ENCODE data around the gene C17orf113.

DNA sequence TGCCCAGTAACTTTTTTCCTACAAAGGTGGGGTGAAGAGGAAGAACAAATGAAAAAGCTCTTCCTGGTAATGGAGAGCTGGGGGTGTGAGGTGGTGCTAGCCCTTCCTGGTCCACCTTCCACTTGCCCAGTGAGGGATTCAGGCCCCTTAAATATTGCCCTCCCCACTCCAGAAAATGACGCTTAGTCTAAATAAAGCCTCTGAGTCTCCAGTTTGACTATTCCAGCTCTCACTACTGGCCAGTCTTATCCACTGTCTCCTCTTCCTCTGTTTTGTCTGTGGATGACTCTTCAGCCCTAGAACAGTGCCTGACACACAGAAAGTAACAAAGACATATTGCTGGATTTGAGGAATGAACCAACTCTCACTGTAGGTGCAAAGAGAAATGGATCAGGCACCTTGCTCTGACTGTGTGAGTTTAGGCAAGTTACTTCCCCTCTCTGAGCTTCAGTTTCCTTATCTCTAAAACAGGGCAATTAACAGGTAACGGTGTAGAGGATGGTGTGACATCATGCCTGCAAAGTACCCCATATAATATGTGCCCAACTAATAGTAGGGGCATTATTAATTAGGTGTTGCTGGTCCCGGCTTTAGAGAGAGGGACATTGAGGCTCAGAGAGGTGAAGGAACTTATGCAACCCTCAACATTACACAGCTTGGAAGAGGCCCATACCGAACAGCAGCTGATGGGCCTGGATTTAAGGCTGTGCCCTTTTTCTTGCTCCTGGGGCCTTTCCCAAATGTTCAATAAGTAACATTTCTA lies 26.6 kb upstream of the C17orf113 start:
- no peak for TF ChIP-seq CTCF (IDR thresholded peaks at IDR 0.05; ENCODE audit: low read depth, low read length, poor library complexity, severe bottlenecking)
- no peak for TF ChIP-seq EZH2phosphoT487 (IDR thresholded peaks at IDR 0.05; ENCODE audit: borderline replicate concordance, low read length)

Measured in DOHH2 (cell line).